Lung (tissue), 12 donors: ENCODE data around the gene NUDT6. TPM values are rescaled to one million over a fixed set of nuclear protein-coding genes. Genes with fewer than 3 reads are reported as not detected.
"Not testable (repeated sequence)": the region's sequence is repeated elsewhere in the genome, so short reads cannot be mapped to it uniquely, and the experiment has no call there.

ENCODE experiments used
- ATAC-seq: fragments of 200-7000 bp; cut with Tn5 transposase; one replicate; pipeline ENCODE4 v1.9.1; 2020; ENCODE audit warnings: moderate number of reproducible peaks; ENCODE audit not compliant: insufficient read depth, low FRiP score
- DNase-seq, 3 donors: peaks; one replicate each; pipeline ENCODE4 v3.0.0-alpha.2; 2013 to 2017
- H3K27ac ChIP-seq, 2 donors: one replicate each; pipeline ENCODE4 v1.5.1; 2013; ENCODE audit warnings: mild to moderate bottlenecking in 2 of 2, moderate library complexity in 2 of 2, control low read depth in 1 of 2, inconsistent platforms in 1 of 2, low read depth in 1 of 2, low read length in 1 of 2
- H3K27me3 ChIP-seq, 3 donors: one replicate each; pipeline ENCODE4 v1.5.1; 2013; ENCODE audit warnings: low read length in 2 of 3; ENCODE audit not compliant: control insufficient read depth in 3 of 3, insufficient read depth in 3 of 3
- H3K36me3 ChIP-seq, 4 donors: one replicate each; pipeline ENCODE4 v1.5.1; 2013; ENCODE audit warnings: low read length in 4 of 4, mild to moderate bottlenecking in 1 of 4, moderate library complexity in 1 of 4; ENCODE audit not compliant: control insufficient read depth in 4 of 4, insufficient read depth in 4 of 4
- H3K4me1 ChIP-seq, 5 donors: one replicate each; pipeline ENCODE4 v1.5.1; 2013; ENCODE audit warnings: low read length in 5 of 5, mild to moderate bottlenecking in 2 of 5, moderate library complexity in 1 of 5; ENCODE audit not compliant: control insufficient read depth in 5 of 5, insufficient read depth in 5 of 5
- H3K4me3 ChIP-seq: one replicate; pipeline ENCODE4 v1.5.1; 2013; ENCODE audit warnings: mild to moderate bottlenecking, control low read depth, moderate library complexity
- H3K9ac ChIP-seq, 2 donors: one replicate each; pipeline ENCODE4 v1.5.1; 2013; ENCODE audit warnings: low read length in 2 of 2, control low read depth in 1 of 2; ENCODE audit not compliant: insufficient read depth in 1 of 2
- H3K9me3 ChIP-seq, 4 donors: one replicate each; pipeline ENCODE4 v1.5.1; 2013; ENCODE audit warnings: low read length in 3 of 4, mild to moderate bottlenecking in 1 of 4, moderate library complexity in 1 of 4; ENCODE audit not compliant: control insufficient read depth in 4 of 4, insufficient read depth in 3 of 4
- CTCF ChIP-seq: IDR thresholded peaks from 2 replicates; pipeline ENCODE4 v1.5.1; 2012; ENCODE audit warnings: mild to moderate bottlenecking; ENCODE audit errors: control extremely low read depth, extremely low read depth
- WGBS, 2 donors: extraction: QIAGEN DNeasy Blood & Tissue Kit; methylation state at CpG; one replicate each; pipeline ENCODE4 v1.1.7; 2013; 5-methylcytosine and 5-hydroxymethylcytosine counted together
- polyA plus RNA-seq, 2 donors: library from polyadenylated mRNA; stranded (reverse); fragments of 200-250 nt; gene quantifications; one replicate each; pipeline ENCODE4 v1.2.1, GENCODE V29; 2013
- total RNA-seq, 2 donors: library from RNA; depleted of rRNA in 1 of 2; stranded (reverse); fragments of >200 nt in 1 of 2; gene quantifications; one replicate each; pipeline ENCODE4 v1.2.1, GENCODE V29; 2014 to 2021
- donor health status: control.
- donor health status: control.
- donor health status: Bipolar disorder and iron deficiency.
- donor health status: healthy.
- donor health status: DM: yes; HTN: yes; CAD: no.

The NUDT6 gene
- total and polyA plus RNA-seq, 4 donors, result 3.8 to 9.2 (median 6.7) TPM

GRCh38 chr4:122847931-122848330 is 74.5 kb downstream of the NUDT6 start:
- TF ChIP-seq CTCF, result no peak
- H3K4me3 ChIP-seq, result no peak overlapping the region
- H3K27me3 ChIP-seq, result no peaks in the 10 kb centered on the region
- H3K36me3 ChIP-seq, result no peaks in the 10 kb centered on the region
- no peaks in the 10 kb centered on the region for H3K4me1 ChIP-seq
- H3K9me3 ChIP-seq, result peaks cover 0 to 4% (median 0%) of the 10 kb centered on the region in 4 donors
- DNase-seq (no peak), ATAC-seq (no peak)
- H3K27ac ChIP-seq, result no peak overlapping the region
- 92 to 96% methylated on average over 1 of the region's 1 CpG for WGBS, 2 donors
- no peak overlapping the region for H3K9ac ChIP-seq

GRCh38 chr4:122845760-122846159 is 76.6 kb downstream of the NUDT6 start:
- no peak for TF ChIP-seq CTCF
- peaks cover 0 to 5% (median 2%) of the 10 kb centered on the region in 5 donors for H3K4me1 ChIP-seq
- ATAC-seq (no peak), DNase-seq (no peak)
- H3K27ac ChIP-seq, result no peak overlapping the region
- no peaks in the 10 kb centered on the region for H3K27me3 ChIP-seq
- 77 to 85% methylated on average over 3 of the region's 3 CpGs for WGBS, 2 donors
- peaks cover 0 to 4% (median 0%) of the 10 kb centered on the region in 4 donors for H3K9me3 ChIP-seq
- no peaks in the 10 kb centered on the region for H3K36me3 ChIP-seq
- no peak overlapping the region for H3K9ac ChIP-seq
- H3K4me3 ChIP-seq, result no peak overlapping the region

- H3K9me3 ChIP-seq, result peaks cover 0 to 4% (median 0%) of the 10 kb centered on the region in 4 donors
- no peak for ATAC-seq
- 86 to 92% methylated on average over 3 of the region's 3 CpGs for WGBS, 2 donors
- no peaks in the 10 kb centered on the region for H3K27me3 ChIP-seq
- H3K4me3 ChIP-seq, result no peak overlapping the region
- peaks cover 0 to 6% (median 2%) of the 10 kb centered on the region in 5 donors for H3K4me1 ChIP-seq
- TF ChIP-seq CTCF, result no peak
- H3K27ac ChIP-seq, result no peak overlapping the region
- no peaks in the 10 kb centered on the region for H3K36me3 ChIP-seq
- no peak for DNase-seq
- H3K9ac ChIP-seq, result no peak overlapping the region
These were observed 77.3 kb downstream of the NUDT6 start for GRCh38 chr4:122845066-122845465.

- H3K4me1 ChIP-seq, H3K4me3 ChIP-seq, H3K27me3 ChIP-seq, H3K9me3 ChIP-seq, ATAC-seq, H3K9ac ChIP-seq, H3K36me3 ChIP-seq, H3K27ac ChIP-seq, DNase-seq: not testable (repeated sequence)
- 96 to 100% methylated on average over 1 of the region's 1 CpG for WGBS, 2 donors
These were observed 78.0 kb downstream of the NUDT6 start for GRCh38 chr4:122844391-122844790.
